Urinary bladder (tissue), 4 donors: ENCODE data around the gene TXK. TPM values are rescaled to one million over a fixed set of nuclear protein-coding genes. Genes with fewer than 3 reads are reported as not detected.

Experiments used
- DNase-seq: peaks from one replicate; pipeline ENCODE4 v3.0.0-alpha.2; 2015; ENCODE audit errors: extremely low spot score
- H3K27ac ChIP-seq: one replicate; pipeline ENCODE4 v1.5.1; 2013; ENCODE audit warnings: low read depth, mild to moderate bottlenecking, moderate library complexity
- H3K36me3 ChIP-seq: one replicate; pipeline ENCODE4 v1.6.1; 2013; ENCODE audit warnings: mild to moderate bottlenecking, moderate library complexity; ENCODE audit not compliant: insufficient read depth
- H3K4me1 ChIP-seq: one replicate; pipeline ENCODE4 v1.6.1; 2013; ENCODE audit warnings: mild to moderate bottlenecking, moderate library complexity; ENCODE audit not compliant: insufficient read depth
- H3K4me3 ChIP-seq: one replicate; pipeline ENCODE4 v1.5.1; 2013; ENCODE audit warnings: low read depth, low read length
- WGBS: extraction: QIAGEN DNeasy Blood & Tissue Kit; methylation state at CpG from one replicate; pipeline ENCODE4 v1.1.7; 2013; 5-methylcytosine and 5-hydroxymethylcytosine counted together
- polyA plus RNA-seq: library from polyadenylated mRNA; stranded (reverse); fragments of 200-250 nt; gene quantifications from one replicate; pipeline ENCODE4 v1.2.3, GENCODE V29; 2013
- total RNA-seq: library from RNA; depleted of rRNA; stranded (reverse); fragments of >200 nt; gene quantifications from one replicate; pipeline ENCODE4 v1.2.3, GENCODE V29; 2014
- donor health status: healthy with polysubstance abuse.
- donor health status: healthy.

Gene TXK
- total and polyA plus RNA-seq, 2 donors = 0.89 to 7.3 TPM

DNA sequence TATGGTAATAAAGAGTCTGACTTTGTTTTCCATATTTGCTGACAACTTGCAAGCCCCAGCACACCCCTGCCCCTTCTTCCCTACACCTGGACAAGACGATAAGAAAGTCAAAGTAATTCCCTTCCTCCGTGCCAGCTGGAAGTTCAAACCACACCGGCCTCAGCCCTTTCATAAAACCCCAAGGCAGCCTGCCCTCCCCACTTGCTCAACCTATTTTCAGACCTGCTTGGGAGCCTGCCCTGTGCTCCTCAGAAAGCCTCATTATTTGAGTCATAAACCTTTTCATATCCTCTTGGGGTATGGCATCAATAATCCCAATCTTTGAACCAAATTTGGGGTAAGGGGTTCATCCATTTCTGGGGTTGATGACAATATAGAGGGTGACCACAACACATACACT, 88.0 kb downstream of the TXK start:
- WGBS = 52% methylated on average over 3 of the region's 3 CpGs
- no peaks in the 10 kb centered on the region for H3K36me3 ChIP-seq
- H3K27ac ChIP-seq = no peak overlapping the region
- no peak for DNase-seq
- no peak overlapping the region for H3K4me3 ChIP-seq
- H3K4me1 ChIP-seq = no peaks in the 10 kb centered on the region

DNA sequence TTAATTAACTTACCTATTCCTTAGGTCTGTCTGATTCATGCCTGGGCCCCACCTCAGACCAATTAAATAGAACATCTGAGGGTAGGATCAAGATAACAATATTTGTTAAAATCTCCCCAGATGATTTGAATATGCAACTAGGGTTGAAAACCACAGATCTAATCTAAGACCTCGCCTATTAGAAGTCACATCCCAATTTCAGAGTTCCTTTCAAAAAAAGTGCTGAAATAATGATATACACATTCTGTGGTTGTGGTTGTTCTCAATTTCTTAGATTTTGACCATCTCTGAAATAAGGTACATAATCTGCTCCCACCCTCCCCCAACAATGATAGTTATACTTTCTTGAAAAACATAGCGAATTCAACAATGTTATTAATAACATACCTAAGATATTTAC, 89.8 kb downstream of the TXK start:
- DNase-seq = no peak
- 84% methylated on average over 2 of the region's 2 CpGs for WGBS
- H3K27ac ChIP-seq = no peak overlapping the region
- H3K4me1 ChIP-seq = no peaks in the 10 kb centered on the region
- no peak overlapping the region for H3K4me3 ChIP-seq
- no peaks in the 10 kb centered on the region for H3K36me3 ChIP-seq

DNA sequence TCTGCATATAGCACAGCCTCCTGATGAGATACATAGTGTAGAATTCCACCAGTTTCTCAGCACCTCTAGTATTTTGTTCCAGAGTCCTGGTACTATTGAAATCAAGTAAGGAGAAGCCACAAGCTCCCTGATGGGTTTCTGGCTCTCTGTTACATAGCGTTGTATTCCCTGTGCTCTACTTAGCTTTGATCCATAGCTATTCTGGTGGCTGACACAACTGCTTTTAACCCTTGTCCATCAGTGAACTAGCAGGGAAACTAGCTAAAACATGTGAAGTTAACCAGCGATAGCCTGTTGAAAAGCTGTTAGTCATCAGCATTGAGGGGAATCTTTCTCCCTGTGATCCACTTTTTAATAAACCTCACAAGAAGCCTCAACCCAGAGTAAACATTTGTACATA, 90.5 kb downstream of the TXK start:
- no peak overlapping the region for H3K4me3 ChIP-seq
- no peaks in the 10 kb centered on the region for H3K36me3 ChIP-seq
- WGBS = 63% methylated on average over 2 of the region's 2 CpGs
- no peaks in the 10 kb centered on the region for H3K4me1 ChIP-seq
- no peak overlapping the region for H3K27ac ChIP-seq
- DNase-seq = no peak

DNA sequence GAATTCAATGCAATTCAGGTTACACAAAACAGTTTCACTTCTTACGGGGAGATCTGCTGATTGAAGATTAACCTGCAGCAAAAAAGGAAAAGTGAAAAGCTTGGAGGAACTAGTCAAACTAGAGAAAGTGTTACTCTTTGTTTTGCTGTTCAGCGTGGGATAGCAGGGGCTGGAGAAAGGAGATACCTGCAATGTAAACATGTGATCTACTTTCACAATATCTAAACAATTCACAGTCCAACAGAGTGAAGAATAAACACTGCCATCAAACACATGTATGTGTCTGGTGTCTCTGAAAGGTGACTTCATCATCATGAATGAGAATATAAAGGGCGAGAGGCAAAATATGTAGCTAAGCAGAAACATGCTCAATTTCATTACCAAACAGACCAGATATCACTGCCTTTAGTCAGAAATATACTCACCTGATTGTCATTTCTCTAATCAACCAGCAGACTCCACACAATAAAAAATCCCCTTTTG, 91.0 kb downstream of the TXK start:
- H3K4me1 ChIP-seq = no peaks in the 10 kb centered on the region
- 55% methylated on average over 3 of the region's 3 CpGs for WGBS
- H3K27ac ChIP-seq = no peak overlapping the region
- no peak overlapping the region for H3K4me3 ChIP-seq
- no peak for DNase-seq
- no peaks in the 10 kb centered on the region for H3K36me3 ChIP-seq

DNA sequence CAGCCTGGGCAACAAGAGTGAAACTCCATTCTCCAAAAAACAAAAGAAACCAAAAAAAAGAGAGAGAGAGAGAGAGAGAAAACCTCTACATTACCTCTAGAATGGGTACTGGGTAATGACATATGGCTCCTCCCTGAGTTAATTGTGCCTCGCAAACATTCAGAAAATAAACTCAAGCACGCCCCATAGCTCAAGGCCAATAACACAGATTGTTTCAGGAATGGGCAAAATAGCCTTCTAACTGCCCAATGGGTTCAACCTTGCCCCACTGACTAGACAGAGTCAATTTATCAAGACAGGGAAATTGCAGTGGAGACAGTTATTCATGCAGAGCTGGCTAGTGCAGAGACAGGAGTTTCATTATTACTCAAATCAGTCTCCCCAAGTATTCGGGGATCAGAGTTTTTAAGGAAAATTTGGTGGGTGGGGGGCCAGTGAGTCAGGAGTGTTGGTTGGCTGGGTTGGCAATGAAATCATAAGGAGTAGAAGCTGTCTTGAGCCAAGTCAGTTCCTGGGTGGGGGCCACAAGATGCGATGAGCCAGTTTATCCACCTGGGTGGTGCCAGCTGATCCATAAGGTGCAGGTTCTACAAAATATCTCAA, 92.4 kb downstream of the TXK start:
- no peaks in the 10 kb centered on the region for H3K4me1 ChIP-seq
- no peaks in the 10 kb centered on the region for H3K36me3 ChIP-seq
- DNase-seq = no peak
- H3K4me3 ChIP-seq = no peak overlapping the region
- H3K27ac ChIP-seq = no peak overlapping the region
- 74% methylated on average over 4 of the region's 4 CpGs for WGBS

DNA sequence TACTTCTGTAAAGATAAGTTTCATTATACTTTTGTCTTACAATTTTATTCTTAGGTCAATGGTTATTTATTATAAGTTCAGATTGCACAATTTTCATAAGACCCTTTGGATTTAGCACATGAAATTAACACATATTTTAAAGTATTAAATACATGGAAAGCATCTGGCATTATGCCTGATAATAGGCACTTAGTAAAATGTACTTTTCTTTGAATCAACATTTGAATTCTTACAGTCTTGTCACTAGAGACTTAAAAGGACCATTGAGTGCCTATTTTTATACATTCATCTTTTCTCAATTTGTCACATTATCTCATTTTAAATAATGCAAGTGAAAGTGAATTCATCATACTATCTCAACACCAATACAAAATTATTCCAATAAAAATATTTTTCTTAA, 94.5 kb downstream of the TXK start:
- H3K36me3 ChIP-seq = no peaks in the 10 kb centered on the region
- no peak overlapping the region for H3K27ac ChIP-seq
- no peaks in the 10 kb centered on the region for H3K4me1 ChIP-seq
- DNase-seq = no peak
- H3K4me3 ChIP-seq = no peak overlapping the region

DNA sequence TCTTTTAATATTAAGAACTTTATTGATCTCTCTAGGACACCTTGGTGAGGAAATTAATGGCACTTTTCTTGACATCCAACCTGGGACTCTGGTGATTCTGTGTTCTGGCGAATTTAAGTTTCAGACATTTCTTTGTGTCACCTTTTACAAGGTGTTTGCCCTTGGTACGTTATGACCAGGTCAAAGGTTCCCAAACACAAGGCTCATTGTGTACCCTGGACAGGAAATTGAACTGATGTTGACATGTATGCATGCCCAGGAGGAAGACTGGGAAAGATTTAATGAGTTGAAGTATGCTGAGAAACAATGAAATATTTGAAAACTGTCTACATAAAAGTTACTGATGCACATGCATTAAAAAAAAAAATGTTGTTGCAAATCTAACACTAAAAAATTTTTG, 95.4 kb downstream of the TXK start:
- H3K36me3 ChIP-seq = no peaks in the 10 kb centered on the region
- DNase-seq = no peak
- H3K27ac ChIP-seq = no peak overlapping the region
- no peak overlapping the region for H3K4me3 ChIP-seq
- 16% methylated on average over 2 of the region's 2 CpGs for WGBS
- no peaks in the 10 kb centered on the region for H3K4me1 ChIP-seq

DNA sequence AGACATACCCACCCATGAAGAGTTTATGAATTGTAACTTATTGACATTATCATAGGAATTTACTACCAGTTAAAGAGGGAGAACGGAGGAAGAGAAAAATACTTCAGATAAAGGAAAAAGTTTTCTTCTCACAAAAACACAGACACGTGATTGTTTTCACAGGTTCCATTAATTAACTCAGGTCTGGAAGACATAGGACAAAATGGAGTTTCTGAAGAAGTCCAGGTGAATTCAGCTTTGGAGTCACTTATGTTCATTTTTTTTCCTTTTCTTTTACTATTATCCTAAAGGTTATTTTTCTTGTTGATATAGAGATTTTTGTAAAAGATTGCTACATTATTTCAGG, 97.0 kb downstream of the TXK start:
- no peak overlapping the region for H3K4me3 ChIP-seq
- no peak for DNase-seq
- no peaks in the 10 kb centered on the region for H3K36me3 ChIP-seq
- H3K27ac ChIP-seq = no peak overlapping the region
- WGBS = 64% methylated on average over 2 of the region's 2 CpGs
- H3K4me1 ChIP-seq = no peaks in the 10 kb centered on the region

DNA sequence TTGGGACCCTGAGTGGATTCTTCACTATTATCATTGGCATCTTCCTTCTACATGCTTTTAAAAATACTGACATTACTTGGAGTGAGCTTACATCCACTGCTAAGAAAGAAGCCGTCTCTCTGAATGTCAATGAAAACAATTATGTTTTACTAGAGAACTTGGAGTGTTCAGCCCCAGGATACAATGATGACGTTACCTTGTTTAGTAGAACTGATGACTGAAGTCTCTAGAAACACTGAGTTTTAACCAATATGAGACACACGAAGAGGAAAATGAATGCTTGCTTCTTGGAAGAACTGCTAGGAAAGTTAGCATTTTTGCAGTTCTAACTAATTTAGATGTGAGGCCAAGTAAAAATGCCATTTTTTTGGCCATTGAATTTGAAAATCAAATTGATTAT, 98.1 kb downstream of the TXK start:
- Histone ChIP-seq H3K27ac (no peak overlapping the region), H3K4me1 (no peaks in the 10 kb centered on the region), H3K36me3 (no peaks in the 10 kb centered on the region), H3K4me3 (no peak overlapping the region)
- WGBS = 93% methylated on average over 3 of the region's 3 CpGs
- DNase-seq = no peak

DNA sequence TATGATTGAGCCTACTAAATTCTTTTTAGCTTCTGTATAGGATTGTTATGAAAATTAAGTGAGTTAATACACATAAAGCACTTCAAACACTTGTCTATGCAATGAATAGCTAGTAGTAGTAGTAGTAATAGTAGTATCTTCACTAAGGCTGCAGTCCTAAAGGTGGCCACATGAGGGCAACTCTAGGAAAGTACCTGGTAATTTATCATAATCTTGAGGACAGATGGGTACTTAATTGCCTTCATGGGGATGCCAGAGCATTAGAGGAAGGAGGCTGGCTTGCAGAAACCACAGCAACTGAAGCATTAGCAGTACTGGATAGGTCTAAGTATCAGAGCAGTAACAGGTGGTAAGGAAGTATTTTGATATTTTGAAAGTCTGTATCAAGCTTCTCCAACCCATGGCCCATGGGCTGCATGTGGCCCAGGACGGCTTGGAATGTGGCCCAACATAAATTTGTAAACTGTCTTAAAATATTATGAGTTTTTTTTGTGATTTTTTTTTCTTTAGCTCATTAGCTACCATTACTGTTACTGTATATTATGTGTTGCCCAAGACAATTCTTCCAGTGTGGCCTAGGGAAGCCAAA, 100.1 kb downstream of the TXK start:
- Histone ChIP-seq H3K4me1 (no peaks in the 10 kb centered on the region), H3K36me3 (no peaks in the 10 kb centered on the region), H3K27ac (no peak overlapping the region), H3K4me3 (no peak overlapping the region)
- no peak for DNase-seq
- WGBS = 81% methylated on average over 1 of the region's 1 CpG

DNA sequence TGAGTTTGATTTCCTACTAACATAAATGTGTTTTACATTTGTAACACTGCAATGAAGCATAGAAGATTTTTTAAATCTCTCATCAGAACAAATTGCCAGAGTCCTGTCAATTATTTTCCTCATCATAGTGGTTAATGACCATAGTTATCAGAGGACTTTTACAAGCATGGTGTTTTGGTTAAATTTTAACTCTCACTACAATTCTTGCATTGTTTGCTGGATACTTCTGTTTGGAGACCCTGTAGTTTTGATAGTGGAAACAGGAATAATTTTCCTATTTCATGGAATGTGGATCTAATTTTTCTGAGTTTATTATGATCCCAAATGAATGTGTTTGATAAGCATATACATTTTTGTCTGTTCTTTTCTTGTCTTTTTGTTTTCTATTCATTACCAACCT, 100.6 kb downstream of the TXK start:
- H3K27ac ChIP-seq = no peak overlapping the region
- no peaks in the 10 kb centered on the region for H3K4me1 ChIP-seq

DNA sequence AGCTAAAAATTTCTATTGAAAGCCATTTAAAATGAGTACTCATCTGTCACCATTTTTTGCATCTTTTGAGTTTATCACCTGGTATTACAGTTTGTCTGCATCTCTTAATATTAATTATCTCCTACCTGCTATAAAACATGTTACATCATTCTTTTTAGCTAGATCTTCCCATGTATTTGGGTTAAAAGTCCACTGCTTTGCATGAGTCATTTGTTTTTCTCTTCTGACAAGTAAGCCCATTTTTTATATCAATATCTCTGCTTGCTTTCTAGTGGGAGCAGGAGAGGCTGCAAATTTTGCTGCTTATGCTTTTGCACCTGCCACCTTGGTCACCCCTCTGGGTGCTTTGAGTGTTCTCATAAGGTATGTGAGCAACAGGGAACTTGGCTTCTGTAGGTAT, 101.3 kb downstream of the TXK start:
- no peak overlapping the region for H3K4me3 ChIP-seq
- no peaks in the 10 kb centered on the region for H3K36me3 ChIP-seq
- H3K27ac ChIP-seq = no peak overlapping the region
- DNase-seq = no peak
- no peaks in the 10 kb centered on the region for H3K4me1 ChIP-seq

More for the DNA sequence above, 100.6 kb downstream of the TXK start:
- H3K36me3 ChIP-seq = no peaks in the 10 kb centered on the region
- no peak for DNase-seq
- no peak overlapping the region for H3K4me3 ChIP-seq

DNA sequence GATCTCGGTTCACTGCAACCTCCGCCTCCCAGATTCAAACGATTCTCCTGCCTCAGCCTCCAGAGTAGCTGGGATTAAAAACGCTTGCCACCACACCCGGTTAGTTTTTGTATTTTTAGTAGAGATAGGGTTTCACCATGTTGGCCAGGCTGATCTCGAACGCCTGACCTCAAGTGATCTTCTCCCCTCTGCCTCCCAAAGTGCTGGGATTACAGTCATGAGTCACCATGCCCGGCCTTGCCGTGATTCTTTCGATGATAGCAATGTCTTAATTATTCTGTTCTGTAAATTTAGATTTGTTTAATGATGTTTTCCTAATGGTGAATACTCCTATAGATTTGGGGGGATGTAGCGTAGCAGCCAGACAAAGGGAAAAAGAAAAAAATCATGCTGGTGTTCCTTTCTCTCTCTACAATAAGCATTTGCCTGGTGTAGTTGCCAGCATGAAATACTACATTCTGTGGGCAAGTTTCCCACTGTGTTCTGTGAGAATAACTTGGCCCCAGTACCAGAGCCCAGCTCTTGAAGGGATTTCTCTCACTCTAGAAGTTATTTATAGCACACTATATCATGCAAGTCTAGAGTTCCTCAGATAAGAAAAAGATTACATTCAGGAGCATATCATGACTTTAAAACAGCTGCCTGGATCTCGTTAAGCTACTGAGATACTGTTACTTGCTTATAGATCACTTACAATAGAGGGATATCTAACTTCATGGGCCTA, 102.1 kb downstream of the TXK start:
- Histone ChIP-seq H3K4me3 (no peak overlapping the region), H3K27ac (no peak overlapping the region), H3K36me3 (no peaks in the 10 kb centered on the region), H3K4me1 (no peaks in the 10 kb centered on the region)
- 41% methylated on average over 12 of the region's 12 CpGs for WGBS
- DNase-seq = no peak

DNA sequence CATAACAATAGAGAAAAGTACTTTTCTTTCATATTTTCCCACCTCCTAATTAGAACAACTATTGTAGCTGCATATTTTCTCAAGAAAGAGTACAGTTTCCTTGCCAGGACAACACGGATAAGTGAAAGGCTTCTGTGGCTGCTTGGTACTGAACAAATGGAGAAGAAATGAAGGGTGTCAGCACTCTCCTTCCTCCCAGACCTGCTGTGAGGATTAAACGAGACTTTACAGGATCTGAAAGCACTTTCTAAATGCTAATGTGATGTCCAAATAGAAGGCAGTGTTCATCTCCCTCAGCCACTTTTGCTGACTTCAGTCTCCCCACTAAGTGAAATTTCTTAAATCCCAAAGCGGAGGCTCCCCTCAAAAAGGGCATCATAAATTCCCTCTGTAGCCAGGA, 103.6 kb downstream of the TXK start:
- Histone ChIP-seq H3K27ac (no peak overlapping the region), H3K4me1 (no peaks in the 10 kb centered on the region), H3K4me3 (no peak overlapping the region), H3K36me3 (no peaks in the 10 kb centered on the region)
- WGBS = 68% methylated on average over 3 of the region's 3 CpGs
- DNase-seq = no peak
